ENCODE data around the gene CHD1. TPM values are rescaled to one million over a fixed set of nuclear protein-coding genes. Genes with fewer than 3 reads are reported as not detected.

CHD1 gene
- total and polyA plus RNA-seq, 2 donors (not counting 3 experiments of a cell fraction or from before 2014, with no cell fraction given) = 16.2 to 48.9 TPM

GRCh38 chr5:98977723-98978122 is 48.9 kb upstream of the CHD1 start:
- dilution Hi-C loops (cut with MboI; ENCODE audit: extremely low pct_ligation_motif_present, low sequenced_read_pairs) = no loop called here
- Histone ChIP-seq H2AFZ (ENCODE audit: low read depth, low read length) (no peak overlapping the region), H3K4me2 (ENCODE audit: insufficient read depth, low read length) (no peak overlapping the region), H3K4me3 (replicated peaks in 1 of 3; ENCODE audit: insufficient read depth in 1 of 3, low read depth in 1 of 3, low read length in 3 of 3) (no peak overlapping the region), H3K9ac (replicated peaks; ENCODE audit: extremely low read depth, insufficient read depth, low read length) (no peak overlapping the region), H3K4me1 (ENCODE audit: control insufficient read depth, extremely low read depth, insufficient read depth, low read length) (no peaks in the 10 kb centered on the region), H3K36me3 (ENCODE audit: control insufficient read depth in 2 of 2, extremely low read depth in 1 of 2, insufficient read depth in 2 of 2, low read length in 2 of 2) (no peaks in the 10 kb centered on the region), H3K27me3 (ENCODE audit: control insufficient read depth in 2 of 2, insufficient read depth in 2 of 2, low read length in 2 of 2) (no peaks in the 10 kb centered on the region), H3K27ac (ENCODE audit: insufficient read depth, low read depth, low read length) (no peak overlapping the region), H4K20me1 (replicated peaks; ENCODE audit: control insufficient read depth, extremely low read depth, insufficient read depth, low read length) (no peaks in the 10 kb centered on the region), H3K9me1 (replicated peaks; ENCODE audit: control insufficient read depth, extremely low read depth, insufficient read depth, low read length) (no peaks in the 10 kb centered on the region), H3K79me2 (ENCODE audit: control insufficient read depth, insufficient read depth, low read length) (no peaks in the 10 kb centered on the region), H3K9me3 (replicated peaks; ENCODE audit: control insufficient read depth, insufficient read depth, low read length) (no peaks in the 10 kb centered on the region)
- DNase-seq (ENCODE audit: low read depth, low spot score) (no peak), FAIRE-seq (no peak)
- ChIA-PET POLR2A (no interaction called here), CTCF (interaction anchor here (1.4 kb wide), 1 partner anchor 9 kb away, joined by 4 read pairs; no protein-coding TSS in a partner anchor)
- TF ChIP-seq EZH2 (IDR thresholded peaks at IDR 0.05; ENCODE audit: borderline replicate concordance, low read depth, low read length, severe bottlenecking) (no peak), MYC (IDR thresholded peaks at IDR 0.05; ENCODE audit: low read depth, low read length) (no peak), POLR2AphosphoS5 (IDR thresholded peaks at IDR 0.05; ENCODE audit: insufficient read depth, low read depth, low read length) (no peak), POLR2A (IDR thresholded peaks at IDR 0.05; ENCODE audit: low read depth, low read length) (no peak), MAX (IDR thresholded peaks at IDR 0.05; ENCODE audit: insufficient read depth, insufficient read length) (no peak), FOS (IDR thresholded peaks at IDR 0.05; ENCODE audit: borderline replicate concordance, insufficient read depth, low read length) (no peak), CTCF (IDR thresholded peaks at IDR 0.05; ENCODE audit: extremely low read depth in 1 of 2, insufficient read depth in 1 of 2, low read depth in 1 of 2, low read length in 2 of 2) (no peak), JUN (IDR thresholded peaks at IDR 0.05; ENCODE audit: borderline replicate concordance, insufficient read depth, insufficient read length, low read depth) (no peak), GATA2 (IDR thresholded peaks at IDR 0.05; ENCODE audit: insufficient read depth, insufficient read length, low read depth, low read length) (no peak)
- intact Hi-C loops (cut with micrococcal nuclease) = no loop called here
- no TSS peak for BruUV-seq (replicated peaks)

All from endothelial cell of umbilical vein (primary cell).